ENCODE measurements around the gene MGAT4A. TPM values are rescaled to one million over a fixed set of nuclear protein-coding genes. Genes with fewer than 3 reads are reported as not detected.
A peak's percentile ranks its signal among the peaks of the same experiment; 100 is the strongest.

Gene MGAT4A
- total and polyA plus RNA-seq, 2 of the 13 experiments (the other 11 are each of a cell fraction or from before 2014, with no cell fraction given) = 47.2 to 90.9 TPM

GRCh38 chr2:98608116-98608961 lies 122.6 kb downstream of the MGAT4A start, which contains the start of the genes COA5 and UNC50 (continued):
- TF ChIP-seq SAP130 (CRISPR knock-in tag; IDR thresholded peaks at IDR 0.05; ENCODE audit: low read depth) = peak; percentile 97
- TF ChIP-seq ZNF713 (CRISPR knock-in tag; IDR thresholded peaks at IDR 0.05) = no peak
- peak; percentile 69; the same call in 1 of the 2 replicates for TF ChIP-seq POLR2AphosphoS2 (IDR thresholded peaks at IDR 0.05; ENCODE audit: low read depth, low read length)
- TF ChIP-seq ZNF781 (CRISPR knock-in tag; IDR thresholded peaks at IDR 0.05; ENCODE audit: borderline replicate concordance, not compliant biosample characterization) = peak; percentile 83
- peak; percentile 56; the same call in 1 of the 2 replicates for TF ChIP-seq ZNF580 (CRISPR knock-in tag; IDR thresholded peaks at IDR 0.05; ENCODE audit: borderline replicate concordance, low read depth)
- TF ChIP-seq ZFP36L1 (CRISPR knock-in tag; IDR thresholded peaks at IDR 0.05) = peak; percentile 83
- TF ChIP-seq ZBTB42 (CRISPR knock-in tag; IDR thresholded peaks at IDR 0.05) = peak; percentile 75
- TF ChIP-seq FOXM1 (CRISPR knock-in tag; IDR thresholded peaks at IDR 0.05) = 0 out of 2 replicates have a peak, but pooled peaks have one; percentile 20
- TF ChIP-seq MIXL1 (CRISPR knock-in tag; IDR thresholded peaks at IDR 0.05) = 0 out of 2 replicates have a peak, but pooled peaks have one; percentile 61
- TF ChIP-seq ZKSCAN1 (IDR thresholded peaks at IDR 0.05; ENCODE audit: low read length) = no peak
- no peak for TF ChIP-seq STAT5B (CRISPR knock-in tag; IDR thresholded peaks at IDR 0.05)
- peak; percentile 51; the same call in 1 of the 2 replicates for TF ChIP-seq NCOA1 (CRISPR knock-in tag; IDR thresholded peaks at IDR 0.05)
- TF ChIP-seq ZNF577 (CRISPR knock-in tag; IDR thresholded peaks at IDR 0.05; ENCODE audit: borderline replicate concordance, low read depth) = no peak
- TF ChIP-seq TEAD3 (CRISPR knock-in tag; optimal IDR thresholded peaks at IDR 0.05; ENCODE audit: borderline replicate concordance) = peak; percentile 81
- TF ChIP-seq PHF5A (CRISPR knock-in tag; IDR thresholded peaks at IDR 0.05; ENCODE audit: low read depth, unreplicated experiment) = peak; percentile 77
- peak; percentile 87; the same call in 1 of the 2 replicates for TF ChIP-seq MXD4 (CRISPR knock-in tag; IDR thresholded peaks at IDR 0.05)
- TF ChIP-seq ZNF660 (CRISPR knock-in tag; IDR thresholded peaks at IDR 0.05; ENCODE audit: borderline replicate concordance, low read depth) = no peak
- peak; percentile 96 for TF ChIP-seq THAP9 (CRISPR knock-in tag; IDR thresholded peaks at IDR 0.05; ENCODE audit: borderline replicate concordance)
- peak; percentile 52 for TF ChIP-seq RAD21 (CRISPR knock-in tag; IDR thresholded peaks at IDR 0.05)
- TF ChIP-seq BRF2 (CRISPR knock-in tag; IDR thresholded peaks at IDR 0.05) = peak; percentile 96
- TF ChIP-seq ZBTB26 (CRISPR knock-in tag; IDR thresholded peaks at IDR 0.05; ENCODE audit: borderline replicate concordance) = peak; percentile 85; the same call in 1 of the 2 replicates
- peak; percentile 64; the same call in 1 of the 2 replicates for TF ChIP-seq CBX5 (CRISPR knock-in tag; IDR thresholded peaks at IDR 0.05; ENCODE audit: borderline replicate concordance)
- TF ChIP-seq RFX3 (CRISPR knock-in tag; IDR thresholded peaks at IDR 0.05) = 0 out of 2 replicates have a peak, but pooled peaks have one; percentile 6
- 0 out of 2 replicates have a peak, but pooled peaks have one; percentile 53 for TF ChIP-seq ZNF326 (CRISPR knock-in tag; IDR thresholded peaks at IDR 0.05; ENCODE audit: borderline replicate concordance)
- peak; percentile 92 for TF ChIP-seq KLF12 (CRISPR knock-in tag; IDR thresholded peaks at IDR 0.05; ENCODE audit: borderline replicate concordance)
- no peak for TF ChIP-seq NFE2L2 (IDR thresholded peaks at IDR 0.05; ENCODE audit: low read length)
